NCI-H2171 (cell line): Measurements from ENCODE around the gene ZNF324.
"Not testable (repeated sequence)": the region's sequence is repeated elsewhere in the genome, so short reads cannot be mapped to it uniquely, and the experiment has no call there.

ENCODE experiments used
- DNase-seq: peaks from one replicate; lab custom pipeline; 2025; lab: John Stamatoyannopoulos, UW

ZNF324 gene

GRCh38 chr19:58471736-58472135 lies 4.9 kb downstream of the ZNF324 start:
- DNase-seq: no peak

GRCh38 chr19:58473775-58474174 lies 6.9 kb downstream of the ZNF324 start:
- DNase-seq: no peak

- no peak for DNase-seq
Measured at GRCh38 chr19:58474291-58474996, 7.6 kb downstream of the ZNF324 start.

- no peak for DNase-seq
Measured at GRCh38 chr19:58474997-58475713, 8.3 kb downstream of the ZNF324 start.

GRCh38 chr19:58475714-58476497 lies 9.0 kb downstream of the ZNF324 start, which contains the start of gene ZNF446:
ZNF446 (plus strand) TSS chr19:58476352; CDS start chr19:58477219, 867 bp downstream.
- peak; percentile 96 for DNase-seq

GRCh38 chr19:58476498-58477015 lies 9.7 kb downstream of the ZNF324 start:
- no peak for DNase-seq

- DNase-seq: no peak
Measured at GRCh38 chr19:58477130-58477529, 10.2 kb downstream of the ZNF324 start.

- DNase-seq: no peak
Measured at GRCh38 chr19:58477871-58478270, 11.0 kb downstream of the ZNF324 start.

GRCh38 chr19:58479303-58479702 lies 12.4 kb downstream of the ZNF324 start:
- DNase-seq: no peak

GRCh38 chr19:58479736-58480480 lies 13.0 kb downstream of the ZNF324 start:
- no peak for DNase-seq

- no peak for DNase-seq
Measured at GRCh38 chr19:58480481-58480830, 13.6 kb downstream of the ZNF324 start.

GRCh38 chr19:58480831-58481230 lies 14.0 kb downstream of the ZNF324 start:
- no peak for DNase-seq

GRCh38 chr19:58482372-58482771 lies 15.5 kb downstream of the ZNF324 start:
- no peak for DNase-seq

- no peak for DNase-seq
Measured at GRCh38 chr19:58483776-58484175, 16.9 kb downstream of the ZNF324 start.

GRCh38 chr19:58484349-58484748 lies 17.5 kb downstream of the ZNF324 start:
- DNase-seq: not testable (repeated sequence)

- no peak for DNase-seq
Measured at GRCh38 chr19:58491393-58491792, 24.5 kb downstream of the ZNF324 start.

- DNase-seq: no peak
Measured at GRCh38 chr19:58492265-58492664, 25.4 kb downstream of the ZNF324 start.

- no peak for DNase-seq
Measured at GRCh38 chr19:58497634-58498170, 30.8 kb downstream of the ZNF324 start.

- DNase-seq: no peak
Measured at GRCh38 chr19:58498316-58499020, 31.6 kb downstream of the ZNF324 start.

GRCh38 chr19:58499021-58499927 lies 32.4 kb downstream of the ZNF324 start:
- peak; percentile 98 for DNase-seq
